ENCODE data around the gene CCDC195.

- no peak for TF ChIP-seq CTCF (conservative IDR thresholded peaks at IDR 0.05; ENCODE audit: low read depth, low read length)
- no peak for TF ChIP-seq POLR2A (IDR thresholded peaks at IDR 0.05; ENCODE audit: low read depth, low read length)
- no peak for TF ChIP-seq RAD21 (IDR thresholded peaks at IDR 0.05; ENCODE audit: low read length)
- no peak for TF ChIP-seq MAFK (IDR thresholded peaks at IDR 0.05; ENCODE audit: low read depth, low read length)
- TF ChIP-seq USF2 (IDR thresholded peaks at IDR 0.05; ENCODE audit: low read depth, low read length), result no peak
- TF ChIP-seq ELK1 (IDR thresholded peaks at IDR 0.05; ENCODE audit: borderline replicate concordance, low read depth, low read length), result no peak
- no peak for TF ChIP-seq RFX5 (IDR thresholded peaks at IDR 0.05; ENCODE audit: low read depth, low read length)
- TF ChIP-seq CEBPB (IDR thresholded peaks at IDR 0.05; ENCODE audit: low read depth, low read length), result no peak
- TF ChIP-seq SMC3 (IDR thresholded peaks at IDR 0.05; ENCODE audit: low read depth, low read length), result no peak
Measured at GRCh38 chr2:224685121-224685520, 31.0 kb downstream of the CCDC195 start.

All from IMR-90 (cell line).